T-helper 17 cell (primary cell): Measurements from ENCODE around the gene HIVEP3. TPM values are rescaled to one million over a fixed set of nuclear protein-coding genes. Genes with fewer than 3 reads are reported as not detected.

ENCODE experiments used
- ATAC-seq: fragments of 150-1000 bp; cut with Tn5 transposase; 2 replicates; pipeline ENCODE4 v1.10.0; 2021; ENCODE audit warnings: mild to moderate bottlenecking, moderate library complexity
- DNase-seq, 3 donors: peaks; one replicate each; pipeline versions ENCODE4 v3.0.0 to v3.0.0-alpha.2; 2020 to 2021
- H3K9me3 ChIP-seq: one replicate; pipeline ENCODE4 v1.7.0; 2013; ENCODE audit warnings: low read length, mild to moderate bottlenecking; ENCODE audit not compliant: control insufficient read depth, poor library complexity, severe bottlenecking
- H3K27ac Mint-ChIP-seq: one replicate; pipeline ENCODE4 v1.8.0; 2022; ENCODE audit warnings: mild to moderate bottlenecking, moderate library complexity, mixed read lengths
- H3K27me3 Mint-ChIP-seq: one replicate; pipeline ENCODE4 v1.8.0; 2022; ENCODE audit warnings: mixed read lengths
- H3K36me3 Mint-ChIP-seq: one replicate; pipeline ENCODE4 v1.8.0; 2022; ENCODE audit warnings: low read depth, mixed read lengths
- H3K4me1 Mint-ChIP-seq: one replicate; pipeline ENCODE4 v1.8.0; 2022; ENCODE audit warnings: mild to moderate bottlenecking, mixed read lengths
- H3K4me3 Mint-ChIP-seq: one replicate; pipeline ENCODE4 v1.8.0; 2022; ENCODE audit warnings: mild to moderate bottlenecking, moderate library complexity, mixed read lengths
- total RNA-seq, 4 donors: library from RNA in 2 of 4; stranded (reverse) in 2 of 4; gene quantifications; one replicate each; pipeline ENCODE4 v1.2.3 and lab custom pipeline; 2022 to 2026

Gene HIVEP3
- total RNA-seq, 2 donors from 2014 or later, result 11.1 to 13.9 TPM

GRCh38 chr1:41856944-41857285, 61.8 kb downstream of the HIVEP3 start:
- H3K27me3 Mint-ChIP-seq, result no peaks in the 10 kb centered on the region
- DNase-seq (no peak), ATAC-seq (no peak)
- peaks cover 17% of the 10 kb centered on the region for H3K4me1 Mint-ChIP-seq
- no peak overlapping the region for H3K27ac Mint-ChIP-seq
- H3K9me3 ChIP-seq, result no peaks in the 10 kb centered on the region
- no peak overlapping the region for H3K4me3 Mint-ChIP-seq
- peaks cover 8% of the 10 kb centered on the region for H3K36me3 Mint-ChIP-seq

GRCh38 chr1:41856151-41856943, 62.4 kb downstream of the HIVEP3 start:
- H3K27ac Mint-ChIP-seq, result no peak overlapping the region
- peaks cover 4% of the 10 kb centered on the region for H3K36me3 Mint-ChIP-seq
- peaks cover 11% of the 10 kb centered on the region for H3K4me1 Mint-ChIP-seq
- no peak for ATAC-seq
- H3K9me3 ChIP-seq, result no peaks in the 10 kb centered on the region
- no peak overlapping the region for H3K4me3 Mint-ChIP-seq
- H3K27me3 Mint-ChIP-seq, result no peaks in the 10 kb centered on the region
- no peak for DNase-seq

- no peak overlapping the region for H3K27ac Mint-ChIP-seq
- H3K4me1 Mint-ChIP-seq, result peaks cover 12% of the 10 kb centered on the region
- H3K4me3 Mint-ChIP-seq, result no peak overlapping the region
- ATAC-seq (no peak), DNase-seq (no peak)
- no peaks in the 10 kb centered on the region for H3K9me3 ChIP-seq
- peaks cover 3% of the 10 kb centered on the region for H3K36me3 Mint-ChIP-seq
- no peaks in the 10 kb centered on the region for H3K27me3 Mint-ChIP-seq
Measured at GRCh38 chr1:41855713-41856112, 63.0 kb downstream of the HIVEP3 start.

- ATAC-seq (no peak), DNase-seq (no peak)
- no peaks in the 10 kb centered on the region for H3K9me3 ChIP-seq
- peaks cover 10% of the 10 kb centered on the region for H3K4me1 Mint-ChIP-seq
- H3K36me3 Mint-ChIP-seq, result peaks cover 3% of the 10 kb centered on the region
- H3K4me3 Mint-ChIP-seq, result no peak overlapping the region
- H3K27ac Mint-ChIP-seq, result no peak overlapping the region
- no peaks in the 10 kb centered on the region for H3K27me3 Mint-ChIP-seq
Measured at GRCh38 chr1:41853907-41854306, 64.8 kb downstream of the HIVEP3 start.

GRCh38 chr1:41852091-41852490, 66.6 kb downstream of the HIVEP3 start:
- DNase-seq (no peak), ATAC-seq (no peak)
- H3K27me3 Mint-ChIP-seq, result no peaks in the 10 kb centered on the region
- H3K4me1 Mint-ChIP-seq, result peaks cover 13% of the 10 kb centered on the region
- peaks cover 5% of the 10 kb centered on the region for H3K36me3 Mint-ChIP-seq
- no peak overlapping the region for H3K27ac Mint-ChIP-seq
- H3K9me3 ChIP-seq, result no peaks in the 10 kb centered on the region
- no peak overlapping the region for H3K4me3 Mint-ChIP-seq

GRCh38 chr1:41851589-41851988, 67.1 kb downstream of the HIVEP3 start:
- Mint-ChIP-seq H3K27ac (no peak overlapping the region), H3K4me3 (no peak overlapping the region), H3K36me3 (peaks cover 9% of the 10 kb centered on the region), H3K27me3 (no peaks in the 10 kb centered on the region), H3K4me1 (peaks cover 16% of the 10 kb centered on the region)
- no peak for DNase-seq
- H3K9me3 ChIP-seq, result no peaks in the 10 kb centered on the region
- ATAC-seq, result no peak

GRCh38 chr1:41850029-41850428, 68.7 kb downstream of the HIVEP3 start:
- no peaks in the 10 kb centered on the region for H3K9me3 ChIP-seq
- DNase-seq (no peak), ATAC-seq (peak; percentile 46)
- no peak overlapping the region for H3K27ac Mint-ChIP-seq
- no peak overlapping the region for H3K4me3 Mint-ChIP-seq
- peaks cover 16% of the 10 kb centered on the region for H3K4me1 Mint-ChIP-seq
- peaks cover 10% of the 10 kb centered on the region for H3K36me3 Mint-ChIP-seq
- H3K27me3 Mint-ChIP-seq, result no peaks in the 10 kb centered on the region

GRCh38 chr1:41849211-41849759, 69.4 kb downstream of the HIVEP3 start:
- no peak for DNase-seq
- H3K27ac Mint-ChIP-seq, result no peak overlapping the region
- peaks cover 10% of the 10 kb centered on the region for H3K36me3 Mint-ChIP-seq
- no peaks in the 10 kb centered on the region for H3K27me3 Mint-ChIP-seq
- no peaks in the 10 kb centered on the region for H3K9me3 ChIP-seq
- ATAC-seq, result no peak
- H3K4me1 Mint-ChIP-seq, result peaks cover 19% of the 10 kb centered on the region
- no peak overlapping the region for H3K4me3 Mint-ChIP-seq

GRCh38 chr1:41848216-41848952, 70.3 kb downstream of the HIVEP3 start:
- H3K27ac Mint-ChIP-seq, result no peak overlapping the region
- peaks cover 8% of the 10 kb centered on the region for H3K36me3 Mint-ChIP-seq
- peaks cover 22% of the 10 kb centered on the region for H3K4me1 Mint-ChIP-seq
- no peaks in the 10 kb centered on the region for H3K9me3 ChIP-seq
- no peak for DNase-seq
- no peak for ATAC-seq
- H3K27me3 Mint-ChIP-seq, result no peaks in the 10 kb centered on the region
- H3K4me3 Mint-ChIP-seq, result no peak overlapping the region

- H3K9me3 ChIP-seq, result no peaks in the 10 kb centered on the region
- Mint-ChIP-seq H3K4me1 (peaks cover 22% of the 10 kb centered on the region), H3K36me3 (peaks cover 7% of the 10 kb centered on the region), H3K4me3 (no peak overlapping the region), H3K27me3 (no peaks in the 10 kb centered on the region), H3K27ac (no peak overlapping the region)
- DNase-seq (no peak), ATAC-seq (no peak)
Measured at GRCh38 chr1:41847733-41848132, 71.0 kb downstream of the HIVEP3 start.

GRCh38 chr1:41846625-41847405, 71.9 kb downstream of the HIVEP3 start:
- Mint-ChIP-seq H3K36me3 (peaks cover 7% of the 10 kb centered on the region), H3K27me3 (no peaks in the 10 kb centered on the region), H3K27ac (no peak overlapping the region), H3K4me1 (peaks cover 25% of the 10 kb centered on the region), H3K4me3 (no peak overlapping the region)
- ATAC-seq (no peak), DNase-seq (no peak)
- no peaks in the 10 kb centered on the region for H3K9me3 ChIP-seq

- H3K9me3 ChIP-seq, result no peaks in the 10 kb centered on the region
- peaks cover 7% of the 10 kb centered on the region for H3K36me3 Mint-ChIP-seq
- no peak overlapping the region for H3K4me3 Mint-ChIP-seq
- peaks cover 25% of the 10 kb centered on the region for H3K4me1 Mint-ChIP-seq
- no peak overlapping the region for H3K27ac Mint-ChIP-seq
- H3K27me3 Mint-ChIP-seq, result no peaks in the 10 kb centered on the region
- DNase-seq, result no peak
- ATAC-seq, result no peak
Measured at GRCh38 chr1:41844781-41845272, 73.9 kb downstream of the HIVEP3 start.

- no peak for DNase-seq
- H3K9me3 ChIP-seq, result no peaks in the 10 kb centered on the region
- Mint-ChIP-seq H3K36me3 (peaks cover 7% of the 10 kb centered on the region), H3K27me3 (no peaks in the 10 kb centered on the region), H3K27ac (no peak overlapping the region), H3K4me3 (peak overlapping the region; percentile 8), H3K4me1 (peaks cover 25% of the 10 kb centered on the region)
- no peak for ATAC-seq
Measured at GRCh38 chr1:41844255-41844654, 74.5 kb downstream of the HIVEP3 start.
